GM21423 (cell line): ENCODE results near the gene RGS7.

Experiments
- ATAC-seq: cut with Tn5 transposase; IDR thresholded peaks from one replicate; pipeline ENCODE4 v1.9.1; 2021; ENCODE audit warnings: mild to moderate bottlenecking, moderate library complexity; ENCODE audit not compliant: unreplicated experiment

RGS7 gene

DNA sequence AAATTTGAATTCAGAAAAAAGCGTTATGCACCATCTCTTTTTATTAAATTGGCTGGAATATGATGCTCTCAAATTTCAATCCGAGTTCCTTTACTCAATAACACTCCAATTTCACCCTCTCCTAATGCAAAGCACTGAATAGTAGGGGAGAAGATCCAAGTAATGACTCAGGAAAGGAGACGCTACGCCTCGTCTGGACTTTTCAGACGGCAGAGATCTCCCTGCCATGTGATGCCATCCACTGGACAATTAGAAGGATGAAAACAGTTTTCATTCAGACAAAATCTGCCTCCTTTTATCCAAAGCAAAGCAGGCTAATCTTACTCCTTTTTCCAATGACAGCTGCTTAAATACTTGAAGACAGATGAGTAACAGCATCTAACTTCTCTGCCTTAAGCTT lies 502.6 kb downstream of the RGS7 start:
- ATAC-seq = no peak

DNA sequence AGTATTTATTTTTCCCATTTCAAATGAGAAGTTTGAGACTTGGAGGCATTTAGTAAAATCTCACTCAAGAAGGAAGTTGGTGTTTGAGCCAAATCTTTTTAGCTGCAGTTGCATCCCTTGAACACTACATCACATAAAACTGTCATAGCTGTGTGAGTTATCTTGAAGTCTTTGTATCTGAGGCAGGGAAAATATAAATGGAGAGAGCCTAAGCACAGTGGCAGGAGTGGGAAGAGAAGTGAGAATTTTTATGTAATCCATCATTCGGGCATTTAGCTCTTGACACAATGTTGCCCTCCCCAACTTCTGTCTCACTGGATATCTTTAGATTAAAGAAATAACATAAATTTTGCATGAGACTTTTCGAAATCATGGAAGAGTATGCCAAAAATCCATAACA lies 509.7 kb downstream of the RGS7 start:
- no peak for ATAC-seq

DNA sequence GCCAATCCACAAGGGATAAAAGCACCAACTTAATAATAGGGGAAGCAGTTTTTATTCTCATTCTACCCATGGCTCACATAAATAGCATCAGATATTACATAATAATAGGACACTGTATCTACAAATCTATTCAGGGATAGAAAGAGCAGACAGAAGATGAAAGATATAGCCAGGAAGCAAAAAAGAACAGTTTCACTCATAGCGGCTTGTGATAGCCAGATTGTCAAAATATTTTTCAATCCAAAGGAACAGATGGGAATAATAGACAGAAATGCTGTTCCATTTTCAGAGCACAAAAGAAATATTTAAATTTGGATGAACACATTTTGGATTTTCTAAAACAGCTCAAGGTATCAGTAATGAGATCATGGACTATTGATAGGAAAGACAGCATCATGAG lies 512.5 kb downstream of the RGS7 start:
- ATAC-seq = no peak

DNA sequence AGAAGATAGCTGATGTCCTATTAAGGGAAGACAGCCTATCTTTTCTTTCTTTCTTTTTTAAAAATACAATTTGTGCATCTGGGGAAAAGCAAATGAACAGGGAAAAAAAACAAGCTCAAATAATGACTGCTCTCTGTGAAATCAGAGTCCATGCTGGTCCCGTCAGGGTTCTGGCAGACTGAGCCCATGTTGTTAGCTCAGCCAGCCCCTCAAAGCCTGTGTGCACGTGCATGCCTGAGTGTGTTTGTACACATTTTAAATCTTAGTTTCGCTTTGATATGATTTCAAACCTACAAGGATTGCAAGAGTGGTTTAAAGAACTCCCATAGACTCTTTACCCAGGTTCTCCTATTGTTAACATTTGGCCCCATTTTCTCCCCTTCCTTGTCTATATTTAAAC lies 513.2 kb downstream of the RGS7 start:
- ATAC-seq = no peak

DNA sequence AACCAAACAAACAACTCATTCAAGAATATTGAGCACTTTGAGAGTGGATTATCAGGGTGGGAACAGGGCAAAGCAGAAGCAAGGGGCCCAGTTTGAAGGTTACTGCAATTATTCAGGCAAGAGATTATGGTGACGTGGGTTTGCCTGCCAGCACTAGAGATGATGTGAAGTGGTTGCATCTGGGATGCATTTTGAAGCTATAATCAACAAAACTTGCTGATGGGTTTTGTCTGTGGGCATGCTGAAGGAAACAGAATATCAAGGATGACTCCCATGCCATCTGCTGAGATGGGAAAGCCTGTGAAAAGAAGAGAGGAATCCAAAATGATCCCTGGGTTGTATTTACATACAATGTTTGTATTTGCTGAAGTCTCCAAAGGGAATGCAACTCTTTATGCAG lies 520.7 kb downstream of the RGS7 start:
- no peak for ATAC-seq

DNA sequence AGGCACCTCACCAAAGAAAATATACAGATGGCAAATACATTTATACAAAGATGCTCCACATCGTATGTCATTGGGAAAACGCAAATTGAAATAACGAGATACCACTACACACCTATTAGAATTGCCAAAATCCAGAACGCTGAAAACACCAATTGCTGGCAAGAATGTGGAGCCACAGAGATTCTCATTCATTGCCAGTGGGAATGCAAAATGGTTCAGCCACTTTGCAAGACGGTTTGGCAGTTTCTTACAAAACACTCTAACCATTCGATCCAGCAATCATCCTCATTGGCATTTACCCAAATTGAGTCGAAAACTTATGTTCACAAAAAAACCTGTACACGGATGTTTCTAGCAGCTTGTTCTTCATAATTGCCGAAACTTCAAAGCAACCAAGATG lies 521.7 kb downstream of the RGS7 start:
- no peak for ATAC-seq

DNA sequence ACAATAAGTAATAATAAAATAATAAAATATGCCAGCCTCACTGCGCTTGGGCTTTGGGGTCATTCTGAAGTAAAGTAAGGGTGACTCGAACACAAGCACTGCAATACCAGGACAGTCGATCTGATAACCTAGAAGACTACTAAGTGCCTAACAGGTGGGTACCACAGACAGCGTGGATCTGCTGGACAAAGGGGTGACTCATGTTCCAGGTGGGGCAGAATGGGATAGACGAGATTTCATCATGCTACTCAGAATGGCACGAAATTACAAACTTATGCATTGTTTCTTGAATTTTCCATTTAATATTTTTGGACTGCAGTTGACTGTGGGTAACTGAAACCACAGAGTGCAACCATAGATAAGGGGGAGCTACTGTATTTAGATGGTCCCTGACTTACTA lies 523.9 kb downstream of the RGS7 start:
- no peak for ATAC-seq

DNA sequence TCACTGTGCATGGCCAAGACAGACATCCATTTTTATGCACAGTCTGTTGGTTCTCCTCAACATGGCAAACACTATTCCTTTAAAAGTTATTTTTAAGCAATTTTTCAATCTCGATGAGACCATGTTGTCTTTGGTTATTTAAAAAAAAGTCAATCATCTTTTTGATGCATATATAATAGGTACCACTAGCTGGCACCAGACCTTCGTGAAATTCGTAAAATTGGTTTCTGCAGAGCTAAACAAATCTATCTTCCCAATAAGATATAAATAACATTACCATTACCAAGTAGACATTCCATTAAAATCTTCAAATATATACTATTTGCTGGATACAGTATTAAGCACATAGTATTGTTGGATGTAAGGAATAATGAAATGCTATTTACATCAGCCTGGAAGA lies 525.1 kb downstream of the RGS7 start:
- ATAC-seq = no peak

DNA sequence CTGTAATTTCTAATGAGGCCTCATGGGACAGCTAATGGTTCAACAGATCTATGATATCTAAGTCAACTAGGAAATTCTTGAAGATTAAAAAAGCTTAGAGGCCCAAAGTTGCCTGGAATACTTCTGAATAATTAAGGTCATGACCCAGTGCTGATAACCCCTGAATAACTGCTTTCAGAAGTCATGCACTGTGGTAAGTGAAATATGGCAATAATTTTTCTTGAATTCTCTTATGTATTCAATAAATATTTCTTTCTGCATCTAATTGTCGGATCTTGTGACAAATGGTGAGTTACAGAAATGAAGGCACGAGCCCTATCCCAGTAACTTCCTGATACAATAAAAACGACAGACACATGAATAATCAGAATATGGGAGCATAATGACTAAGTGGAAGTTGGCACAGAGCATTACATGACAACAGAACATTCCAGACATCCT lies 525.8 kb downstream of the RGS7 start:
- ATAC-seq = no peak

DNA sequence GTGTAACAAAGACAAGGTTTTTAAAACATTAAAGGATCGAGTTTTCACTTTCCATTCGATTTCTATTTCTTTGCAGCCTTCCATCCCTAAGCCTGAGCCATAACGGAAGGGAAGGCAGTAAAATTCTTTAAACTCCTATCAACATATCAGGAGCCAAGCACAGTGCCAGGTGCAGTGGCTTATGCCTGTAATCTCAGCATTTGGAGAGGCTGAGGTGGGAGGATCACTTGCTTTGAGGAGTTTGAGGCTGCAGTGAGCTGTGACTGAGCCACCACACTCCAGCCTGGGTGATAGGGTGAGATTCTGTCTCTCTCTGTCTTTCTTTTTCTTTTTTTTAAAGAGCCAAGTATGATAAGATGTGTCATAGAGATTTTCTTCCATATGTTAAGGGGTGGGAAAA lies 527.5 kb downstream of the RGS7 start:
- ATAC-seq = no peak

DNA sequence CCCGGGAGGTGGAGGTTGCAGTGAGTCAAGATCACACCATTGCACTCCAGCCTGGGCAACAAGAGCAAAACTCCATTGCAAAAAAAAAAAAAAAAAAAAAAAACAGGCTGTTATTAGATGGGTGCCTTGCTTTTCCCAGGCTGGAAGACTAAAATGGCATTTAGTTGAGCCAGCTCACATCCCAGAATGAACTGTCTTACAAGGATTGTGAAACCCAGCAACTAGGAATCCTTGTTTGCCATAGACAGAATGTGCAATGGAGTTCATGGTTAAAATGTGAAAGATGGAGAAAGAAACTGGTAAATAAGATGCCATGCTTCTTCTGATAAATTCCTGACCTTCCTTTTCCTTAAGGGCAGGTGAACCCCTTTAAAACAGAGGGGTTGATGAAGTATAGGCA lies 529.2 kb downstream of the RGS7 start:
- ATAC-seq = no peak

DNA sequence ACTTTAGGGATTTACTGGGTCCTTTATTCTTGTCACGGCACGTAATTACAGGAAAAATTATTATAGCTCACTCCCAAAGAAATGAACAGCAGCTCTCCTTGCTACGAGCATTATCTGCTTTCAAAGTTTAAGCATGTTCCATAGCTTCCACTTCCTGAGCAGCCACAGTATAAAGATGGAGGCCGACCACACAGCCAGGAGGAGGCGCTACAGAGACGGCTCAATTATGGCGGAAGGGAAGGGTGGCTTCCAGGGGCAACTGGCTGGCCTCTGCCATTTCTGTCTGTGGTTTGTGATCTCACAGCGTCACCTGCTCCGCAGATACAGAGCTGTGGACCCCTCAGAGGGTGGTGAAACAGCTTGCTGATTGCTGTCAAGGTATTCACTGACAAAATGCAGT lies 532.8 kb downstream of the RGS7 start:
- no peak for ATAC-seq

DNA sequence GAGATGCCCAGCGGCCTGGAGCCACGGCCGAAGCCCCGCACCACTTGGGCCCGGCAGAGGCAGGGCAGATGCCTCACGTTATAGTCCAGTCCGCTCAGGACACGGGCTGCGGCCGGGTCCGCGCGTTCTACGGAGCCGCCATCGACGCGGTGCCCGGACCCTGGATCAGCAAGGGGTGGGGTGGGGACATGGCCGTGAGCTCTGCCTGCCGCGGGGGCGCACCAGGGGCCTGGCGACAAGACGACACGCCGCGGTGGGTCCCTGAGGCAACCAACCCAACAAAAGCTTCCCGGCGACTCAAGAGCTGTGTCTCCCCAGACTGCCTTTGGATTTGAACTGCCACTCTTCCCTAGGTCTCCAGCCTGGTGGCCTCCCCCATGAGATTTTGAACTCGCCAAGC lies 533.6 kb downstream of the RGS7 start:
- ATAC-seq = no peak

DNA sequence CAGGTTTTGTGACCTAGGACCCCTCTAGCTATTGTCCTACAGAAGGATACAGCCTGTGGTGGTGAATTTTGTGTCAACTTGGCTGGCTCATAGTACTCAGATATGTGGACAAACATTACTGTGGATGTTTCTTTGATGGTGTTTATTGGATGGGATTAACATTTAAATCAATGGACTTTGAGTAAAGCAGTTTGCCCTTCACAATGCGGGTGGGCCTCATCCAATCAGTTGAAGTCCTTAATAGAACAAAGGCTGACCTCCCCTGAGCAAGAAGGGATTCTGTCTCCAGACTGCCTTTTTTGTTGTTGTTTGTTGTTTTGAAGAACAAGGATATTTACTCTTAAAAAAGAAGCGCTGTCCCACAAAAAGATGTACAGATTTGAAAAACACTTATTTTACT lies 535.1 kb downstream of the RGS7 start:
- ATAC-seq = no peak

DNA sequence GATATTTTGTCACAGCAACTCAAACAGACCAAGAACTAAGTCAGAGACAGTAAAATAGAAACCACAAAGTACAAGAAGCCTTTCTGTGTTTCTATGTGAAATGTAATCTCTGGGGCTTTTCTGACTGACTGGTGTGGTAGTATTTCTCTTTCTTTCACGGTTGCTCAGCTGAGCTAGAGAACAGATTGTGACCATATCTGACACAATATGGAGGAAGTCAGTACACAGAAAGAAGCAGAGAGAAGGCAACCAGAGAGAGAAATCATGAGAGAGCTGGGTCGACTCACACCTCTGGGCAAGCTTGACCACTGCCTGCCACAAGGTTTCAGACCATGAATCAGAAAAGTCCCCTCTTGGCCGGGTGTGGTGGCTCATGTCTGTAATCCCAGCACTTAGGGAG lies 536.2 kb downstream of the RGS7 start:
- peak; percentile 78 for ATAC-seq

DNA sequence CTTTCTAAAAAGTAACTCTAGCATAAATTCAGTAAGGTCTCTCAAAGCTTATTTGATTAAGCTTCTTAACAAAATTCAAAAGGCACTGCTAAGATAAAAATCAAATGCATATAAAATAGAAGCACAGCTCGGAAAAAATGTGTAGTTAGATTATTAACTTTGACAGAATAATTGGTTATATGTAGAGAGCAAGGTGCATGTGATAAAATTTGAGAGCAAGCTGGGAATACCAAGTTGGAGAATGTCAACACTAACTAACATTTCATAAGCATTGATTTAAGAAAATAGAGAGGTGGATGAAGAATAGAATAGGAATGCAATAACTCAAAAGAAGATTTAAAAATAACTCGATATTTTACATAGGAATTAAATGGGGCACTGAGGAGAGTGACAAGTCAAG lies 540.5 kb downstream of the RGS7 start:
- no peak for ATAC-seq

DNA sequence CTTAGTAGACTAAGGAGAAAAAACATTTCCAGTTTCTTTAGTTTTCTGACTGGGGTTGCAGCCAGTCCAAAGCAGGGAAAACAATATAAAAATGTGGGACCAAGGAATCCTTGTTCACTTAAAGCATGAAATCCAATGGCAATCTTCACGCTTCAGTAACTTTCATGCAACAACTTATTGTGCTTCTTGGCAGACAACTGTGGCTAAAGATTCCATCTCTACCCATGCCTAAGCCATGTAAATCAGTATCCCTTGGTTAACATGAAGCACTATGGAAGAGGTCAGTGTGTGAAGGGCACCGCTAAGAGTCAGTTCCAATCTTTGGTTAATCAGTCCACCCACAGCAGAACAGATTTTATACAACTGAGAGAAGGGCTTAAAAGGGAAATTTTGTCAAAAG lies 543.3 kb downstream of the RGS7 start:
- ATAC-seq = no peak

DNA sequence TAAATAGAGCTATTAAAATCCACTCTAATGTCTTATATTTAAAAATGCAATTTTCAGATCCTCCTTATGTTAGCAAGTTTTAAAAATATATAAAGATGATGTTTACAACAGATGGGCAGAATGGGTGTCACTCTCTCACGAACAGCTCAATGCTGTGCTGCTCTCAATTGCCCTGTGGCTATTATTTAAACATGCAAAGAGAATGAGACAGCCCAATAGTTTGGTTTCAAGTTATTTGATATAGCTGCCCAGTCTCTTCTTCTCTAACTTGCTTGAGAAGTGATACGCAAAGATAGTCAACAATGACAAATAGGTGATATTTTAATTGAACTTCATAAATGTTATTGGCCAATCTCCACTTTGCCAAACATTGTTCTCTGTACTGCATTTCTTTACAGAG lies 545.7 kb downstream of the RGS7 start:
- no peak for ATAC-seq

DNA sequence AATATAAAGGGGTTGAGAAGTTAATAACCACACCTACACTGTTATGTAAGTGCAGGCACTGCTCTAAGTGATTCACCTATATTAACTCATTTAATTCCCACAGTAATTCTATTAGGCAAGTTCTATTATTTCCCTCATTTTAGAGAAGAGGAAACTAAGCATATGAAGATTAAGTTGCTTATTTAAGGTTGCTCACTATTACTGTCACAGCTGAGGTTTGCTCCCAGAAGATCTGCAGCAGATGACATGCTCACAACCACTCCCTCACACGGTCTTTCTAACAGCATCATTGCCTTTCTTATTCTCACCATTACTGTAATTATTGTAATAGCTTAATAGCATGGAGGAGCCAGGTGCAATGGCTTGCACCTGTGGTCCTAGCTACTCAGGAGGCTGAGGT lies 548.6 kb downstream of the RGS7 start:
- no peak for ATAC-seq

DNA sequence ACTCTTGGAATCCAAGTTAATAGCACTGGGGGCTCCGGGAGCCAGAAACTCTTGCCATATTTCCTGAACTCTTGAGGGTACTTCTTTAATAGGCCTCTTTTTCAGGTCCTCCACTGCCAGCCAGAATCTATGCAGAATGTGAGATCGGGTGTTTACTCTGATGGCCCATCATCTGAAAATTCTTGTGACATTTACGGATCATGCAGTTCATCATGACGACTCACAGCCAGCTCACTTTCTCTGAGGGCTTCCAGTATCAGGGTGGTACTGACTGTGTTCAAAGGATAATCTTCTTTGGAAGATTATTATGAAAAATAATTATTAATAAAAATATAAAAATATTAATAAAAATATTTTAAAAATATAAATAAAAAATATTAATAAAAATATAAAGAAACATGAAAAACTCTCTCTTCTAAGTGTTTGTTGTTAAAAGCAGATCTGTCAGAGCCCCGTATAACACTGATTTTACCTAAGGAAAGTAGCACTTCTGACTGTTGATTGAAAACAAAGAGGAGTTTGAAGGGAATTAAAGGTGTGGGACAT lies 550.7 kb downstream of the RGS7 start:
- ATAC-seq = no peak

DNA sequence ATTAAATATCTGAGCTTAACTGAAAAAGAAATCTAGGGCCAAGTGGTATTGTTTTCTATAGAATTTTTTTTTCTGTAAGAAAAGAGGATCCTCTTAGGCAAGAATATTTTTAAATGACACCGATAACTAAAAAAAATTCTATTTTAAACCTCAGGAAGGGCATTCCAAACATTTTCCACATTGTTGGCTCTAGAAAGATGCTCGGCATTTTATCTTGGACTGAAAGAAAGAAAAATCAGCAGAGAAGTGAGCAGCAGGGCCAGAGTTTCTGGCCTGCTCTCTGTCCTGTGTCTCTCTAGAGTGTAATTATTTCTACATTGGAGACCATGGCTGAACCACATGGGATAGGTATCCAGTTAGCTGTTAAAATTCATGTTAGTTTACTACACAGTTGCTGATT lies 552.5 kb downstream of the RGS7 start:
- no peak for ATAC-seq

DNA sequence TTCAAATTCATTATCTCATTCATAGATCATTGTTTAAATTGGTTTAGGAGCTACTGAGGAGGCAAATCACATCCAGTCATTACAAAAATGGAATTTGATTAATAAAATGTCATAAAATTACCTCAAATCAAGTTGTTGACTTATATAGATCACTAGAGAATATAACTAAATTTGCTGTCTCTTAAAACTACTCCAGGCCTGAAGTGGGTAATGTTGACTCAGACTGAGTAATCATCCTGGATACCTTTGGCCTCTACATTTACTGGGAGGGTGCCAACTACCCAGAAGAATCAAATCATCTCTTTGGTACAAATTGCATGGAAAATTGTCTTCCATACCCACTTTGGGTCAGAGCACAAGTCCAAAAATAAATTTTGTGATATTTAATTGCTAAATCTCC lies 553.9 kb downstream of the RGS7 start:
- ATAC-seq = no peak

DNA sequence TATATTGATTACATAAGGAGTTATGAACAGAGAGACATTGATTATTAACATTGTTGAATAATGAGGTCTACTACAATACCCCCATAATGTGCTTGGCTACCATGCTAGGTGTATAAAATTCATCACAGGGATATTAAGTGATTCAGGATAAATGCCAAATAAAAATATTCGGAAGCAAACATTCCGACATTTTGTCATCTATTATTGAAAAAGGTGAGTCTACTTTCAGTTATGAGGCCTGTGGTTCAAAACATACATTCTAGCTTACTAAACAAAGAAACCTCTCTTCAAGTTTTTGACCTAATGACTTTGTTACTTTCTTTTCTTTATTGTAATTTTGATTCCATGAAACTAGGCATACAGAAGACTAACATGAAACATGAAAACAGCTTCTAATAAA lies 554.7 kb downstream of the RGS7 start:
- ATAC-seq = no peak

DNA sequence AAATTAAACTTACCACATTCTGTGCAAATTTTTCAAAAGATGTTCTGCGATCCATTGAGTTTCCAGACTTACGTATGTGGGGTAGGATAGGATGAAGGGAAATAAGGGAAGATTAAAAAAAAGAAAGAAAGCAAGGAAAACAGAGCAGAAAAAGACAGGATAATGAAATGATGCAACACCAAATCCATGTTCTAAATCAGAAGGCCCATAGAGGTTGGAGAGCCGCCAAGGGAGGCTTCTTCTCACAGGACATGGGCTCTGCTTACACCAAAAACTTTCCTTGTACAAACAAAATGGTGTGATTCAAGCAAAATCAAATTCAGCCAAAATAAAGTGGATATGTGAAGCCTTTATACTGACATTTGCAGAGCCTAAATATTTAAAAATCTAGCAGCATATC lies 555.6 kb downstream of the RGS7 start:
- no peak for ATAC-seq
